ENCODE measurements around the gene BRI3BP.

GRCh38 chr12:125079648-125080645 is 86.5 kb downstream of the BRI3BP start:
- TF ChIP-seq EZH2phosphoT487 (IDR thresholded peaks at IDR 0.05; ENCODE audit: borderline replicate concordance) (no peak), CTCF (conservative IDR thresholded peaks at IDR 0.05; ENCODE audit: low read length) (no peak)

Data from Loucy (cell line).